ENCODE results near the gene BRAT1. TPM values are rescaled to one million over a fixed set of nuclear protein-coding genes. Genes with fewer than 3 reads are reported as not detected.
A peak's percentile ranks its signal among the peaks of the same experiment; 100 is the strongest.

BRAT1 gene
- total RNA-seq, 6 experiments from 2014 or later, result 11.1 to 25.9 (median 14.8) TPM

- H3K4me3 ChIP-seq, result no peak overlapping the region
- no peaks in the 10 kb centered on the region for H3K36me3 ChIP-seq
- ATAC-seq (no peak), DNase-seq (peak in 1 of 3 donors; percentile 56)
- WGBS (ENCODE audit: insufficient coverage, low coverage, low lambda C conversion rate, missing lambda C conversion rate), result 78% methylated on average over 4 of the region's 36 CpGs
- H3K4me1 ChIP-seq, result no peaks in the 10 kb centered on the region
- H3K9me3 ChIP-seq, result no peaks in the 10 kb centered on the region
- no peak overlapping the region for H3K27ac ChIP-seq
- H3K27me3 ChIP-seq, result no peaks in the 10 kb centered on the region
- TF ChIP-seq CTCF (IDR thresholded peaks at IDR 0.05) (no peak), POLR2A (IDR thresholded peaks at IDR 0.05) (no peak)
- intact Hi-C loops (cut with DNase I), result no loop called here
These were observed 29.4 kb downstream of the BRAT1 start for GRCh38 chr7:2525658-2526630.

GRCh38 chr7:2524808-2525657, 30.3 kb downstream of the BRAT1 start:
- Histone ChIP-seq H3K27ac (no peak overlapping the region), H3K4me1 (no peaks in the 10 kb centered on the region), H3K4me3 (no peak overlapping the region), H3K36me3 (no peaks in the 10 kb centered on the region), H3K27me3 (peaks cover 0 to 5% of the 10 kb centered on the region in 2 donors), H3K9me3 (no peaks in the 10 kb centered on the region)
- intact Hi-C loops (cut with DNase I), result no loop called here
- TF ChIP-seq CTCF (IDR thresholded peaks at IDR 0.05) (no peak), POLR2A (IDR thresholded peaks at IDR 0.05) (no peak)
- no CpG with 5 or more reads among the region's 53 CpGs for WGBS (ENCODE audit: insufficient coverage, low coverage, low lambda C conversion rate, missing lambda C conversion rate)
- DNase-seq (no peak), ATAC-seq (no peak)

GRCh38 chr7:2523941-2524807, 31.1 kb downstream of the BRAT1 start:
- ATAC-seq, result peak; percentile 9 to 40 (median 32)
- H3K36me3 ChIP-seq, result no peaks in the 10 kb centered on the region

More at GRCh38 chr7:2523941-2524807, 31.1 kb downstream of the BRAT1 start:
- Histone ChIP-seq H3K27ac (peak overlapping the region in 1 of 3 donors; percentile 32), H3K9me3 (no peaks in the 10 kb centered on the region), H3K4me3 (no peak overlapping the region), H3K4me1 (peaks cover 0 to under 1% (median 0%) of the 10 kb centered on the region in 4 donors), H3K27me3 (peaks cover 0 to 5% of the 10 kb centered on the region in 2 donors)
- WGBS (ENCODE audit: insufficient coverage, low coverage, low lambda C conversion rate, missing lambda C conversion rate), result 33% methylated on average over 7 of the region's 51 CpGs
- peak; percentile 75 to 84 (median 76) for DNase-seq
- TF ChIP-seq CTCF (IDR thresholded peaks at IDR 0.05) (no peak), POLR2A (IDR thresholded peaks at IDR 0.05) (no peak)
- intact Hi-C loops (cut with DNase I), result no loop called here
